CD4-positive, alpha-beta T cell treated with Interleukin-10 for 1 hour (primary cell): Measurements from ENCODE around the gene ZNF584.
"Not testable (repeated sequence)": the region's sequence is repeated elsewhere in the genome, so short reads cannot be mapped to it uniquely, and the experiment has no call there.

Experiments
- DNase-seq: peaks from one replicate; pipeline ENCODE4 v3.0.0-alpha.2; 2020

The ZNF584 gene

DNA sequence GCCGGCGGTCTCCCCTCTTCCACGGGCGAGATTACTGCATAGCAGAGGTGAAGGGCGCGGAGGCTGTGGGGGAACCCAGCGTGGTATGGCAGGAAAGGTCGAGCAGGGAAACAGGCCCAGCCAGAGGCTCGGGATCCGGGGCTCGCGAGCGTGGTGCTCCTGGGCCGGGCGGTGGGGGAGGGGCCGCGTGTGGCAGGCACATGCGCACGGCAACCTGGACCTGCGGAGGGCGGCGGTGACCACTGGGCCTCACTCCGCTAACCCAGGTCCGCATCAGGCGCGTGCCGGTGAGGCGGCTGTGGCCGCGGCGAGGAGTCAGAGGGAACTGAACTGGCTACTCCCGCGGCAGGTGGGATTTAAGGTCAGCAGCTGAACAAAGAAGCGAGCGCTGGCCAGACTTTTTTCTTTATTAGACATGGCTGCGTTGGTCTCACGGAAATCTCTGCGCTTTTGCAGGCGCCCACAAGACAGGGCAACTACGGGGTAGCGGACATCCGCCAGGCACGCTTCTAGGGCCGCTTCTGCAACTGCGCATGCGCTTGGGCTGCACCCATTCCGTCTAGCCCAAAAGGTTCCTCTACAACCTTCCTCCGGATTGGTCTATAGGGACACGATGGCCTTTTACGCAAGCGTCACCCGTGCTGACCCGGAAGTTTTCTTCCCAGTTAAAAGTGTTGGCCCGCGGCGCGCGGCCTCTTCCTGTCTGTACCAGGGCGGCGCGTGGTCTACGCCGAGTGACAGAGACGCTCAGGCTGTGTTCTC, 21.7 kb upstream of the ZNF584 start, which contains the start of gene RPS5:
TSS of gene RPS5 (plus strand) at position 694 of the 762 bp plus-strand sequence. CDS start 869 bp downstream, outside the sequence.
- DNase-seq = peak; percentile 98

DNA sequence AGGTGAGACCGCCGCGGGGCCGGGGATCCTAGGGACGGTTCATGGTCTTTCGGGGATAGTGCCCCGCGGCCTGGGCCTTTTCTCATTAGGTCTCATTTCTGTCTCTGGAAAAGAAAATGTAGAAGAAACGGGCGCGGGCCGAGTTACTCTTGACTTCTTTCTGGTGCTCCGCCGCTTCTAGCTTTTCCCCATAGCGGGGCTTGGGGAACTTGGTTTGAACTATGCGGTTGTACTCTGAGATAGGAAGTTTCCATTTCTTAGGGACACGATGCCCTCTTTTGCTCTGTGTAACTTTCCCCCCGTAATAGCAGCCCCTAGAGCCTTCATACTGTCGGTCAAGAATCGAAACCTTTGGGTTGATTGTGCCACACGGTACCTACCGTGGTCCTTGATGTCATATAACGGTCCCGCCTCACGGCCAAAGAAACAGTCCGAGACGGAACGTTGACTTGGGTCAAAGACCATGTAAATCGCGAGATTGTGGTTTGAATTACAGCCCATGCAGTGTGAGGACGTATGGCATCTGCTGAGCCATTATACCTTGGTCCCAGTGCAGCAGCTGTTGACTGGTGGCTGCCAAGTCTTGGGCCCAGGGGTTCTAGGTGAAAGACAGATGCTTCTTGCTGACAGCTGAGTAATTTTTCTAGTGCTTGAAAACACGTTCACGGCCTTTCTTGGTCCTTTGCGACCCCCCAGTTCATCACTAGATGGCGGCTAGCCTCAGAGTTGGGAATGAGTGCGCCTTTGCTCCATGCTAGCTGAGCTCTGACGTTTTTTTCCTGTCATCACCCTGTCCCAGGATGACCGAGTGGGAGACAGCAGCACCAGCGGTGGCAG, 20.9 kb upstream of the ZNF584 start:
- DNase-seq = no peak

DNA sequence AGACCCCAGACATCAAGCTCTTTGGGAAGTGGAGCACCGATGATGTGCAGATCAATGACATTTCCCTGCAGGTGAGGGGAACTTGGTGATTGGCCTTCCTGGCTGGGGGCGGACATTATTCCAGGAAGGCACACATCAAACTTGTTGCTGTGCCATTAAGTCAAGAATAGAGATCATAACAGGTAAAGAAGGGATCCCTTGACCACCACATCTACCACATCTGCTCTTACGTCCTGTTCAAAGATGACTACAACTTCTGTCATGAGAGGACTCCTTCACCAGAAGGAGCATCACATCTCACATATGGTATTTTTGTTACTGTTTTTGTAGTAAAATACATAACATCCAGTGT, 20.3 kb upstream of the ZNF584 start:
- no peak for DNase-seq

DNA sequence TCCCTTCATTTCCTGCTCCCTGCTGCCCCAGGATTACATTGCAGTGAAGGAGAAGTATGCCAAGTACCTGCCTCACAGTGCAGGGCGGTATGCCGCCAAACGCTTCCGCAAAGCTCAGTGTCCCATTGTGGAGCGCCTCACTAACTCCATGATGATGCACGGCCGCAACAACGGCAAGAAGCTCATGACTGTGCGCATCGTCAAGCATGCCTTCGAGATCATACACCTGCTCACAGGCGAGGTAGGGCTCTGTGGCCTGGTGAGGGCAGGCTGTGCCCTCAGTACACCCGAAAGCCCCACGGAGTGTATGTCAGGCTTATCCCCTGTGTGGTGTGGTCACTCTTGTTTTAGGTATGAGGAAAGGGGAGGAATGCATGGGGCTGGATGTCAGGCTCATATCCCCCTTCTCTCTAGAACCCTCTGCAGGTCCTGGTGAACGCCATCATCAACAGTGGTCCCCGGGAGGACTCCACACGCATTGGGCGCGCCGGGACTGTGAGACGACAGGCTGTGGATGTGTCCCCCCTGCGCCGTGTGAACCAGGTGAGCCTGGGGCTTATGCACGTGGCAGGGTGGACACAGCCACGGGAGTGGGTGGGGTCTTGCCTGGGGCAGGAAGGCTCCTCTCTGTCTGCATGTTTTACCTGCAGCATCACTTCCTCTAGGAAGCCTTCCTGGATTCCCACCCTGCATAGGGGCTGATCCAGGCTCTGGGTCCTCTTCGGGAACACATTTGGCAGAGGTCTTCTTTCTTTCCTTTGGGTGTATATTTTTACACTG, 15.3 kb upstream of the ZNF584 start:
- no peak for DNase-seq

DNA sequence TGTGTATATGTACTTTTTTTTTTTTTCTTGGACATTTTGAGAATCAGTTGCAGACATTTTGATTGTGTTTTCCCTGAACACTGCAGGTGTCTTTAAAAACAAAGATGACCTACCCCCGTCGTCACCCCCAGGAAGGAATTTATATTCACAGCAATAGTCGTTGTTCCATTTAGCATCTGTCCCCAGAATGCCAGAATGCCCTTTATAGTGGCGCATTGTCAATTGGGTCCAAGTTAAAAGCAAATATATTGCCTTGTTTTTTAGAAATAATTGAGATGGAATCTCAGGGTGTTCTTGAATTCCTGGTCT, 14.8 kb upstream of the ZNF584 start:
- DNase-seq = no peak

DNA sequence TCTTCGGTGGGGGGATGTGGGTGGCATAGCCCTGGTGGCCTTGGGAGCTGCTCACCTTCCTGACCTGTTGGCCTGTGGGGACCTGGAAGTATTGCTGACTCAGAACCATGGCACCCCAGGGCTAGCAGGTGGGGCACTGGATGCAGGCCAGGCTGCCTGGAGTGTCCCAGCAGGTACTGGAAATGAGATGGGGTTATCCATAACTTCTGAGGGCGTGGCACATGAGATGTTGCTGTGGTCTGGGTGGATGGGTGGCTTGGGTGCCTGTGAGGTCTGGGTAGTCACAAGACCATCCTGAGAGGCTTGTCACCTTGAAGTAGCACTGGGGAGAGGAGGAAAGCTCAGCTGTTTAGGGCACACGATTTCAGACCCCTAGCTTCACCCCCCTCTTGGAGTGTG, 13.6 kb upstream of the ZNF584 start:
- DNase-seq = no peak

DNA sequence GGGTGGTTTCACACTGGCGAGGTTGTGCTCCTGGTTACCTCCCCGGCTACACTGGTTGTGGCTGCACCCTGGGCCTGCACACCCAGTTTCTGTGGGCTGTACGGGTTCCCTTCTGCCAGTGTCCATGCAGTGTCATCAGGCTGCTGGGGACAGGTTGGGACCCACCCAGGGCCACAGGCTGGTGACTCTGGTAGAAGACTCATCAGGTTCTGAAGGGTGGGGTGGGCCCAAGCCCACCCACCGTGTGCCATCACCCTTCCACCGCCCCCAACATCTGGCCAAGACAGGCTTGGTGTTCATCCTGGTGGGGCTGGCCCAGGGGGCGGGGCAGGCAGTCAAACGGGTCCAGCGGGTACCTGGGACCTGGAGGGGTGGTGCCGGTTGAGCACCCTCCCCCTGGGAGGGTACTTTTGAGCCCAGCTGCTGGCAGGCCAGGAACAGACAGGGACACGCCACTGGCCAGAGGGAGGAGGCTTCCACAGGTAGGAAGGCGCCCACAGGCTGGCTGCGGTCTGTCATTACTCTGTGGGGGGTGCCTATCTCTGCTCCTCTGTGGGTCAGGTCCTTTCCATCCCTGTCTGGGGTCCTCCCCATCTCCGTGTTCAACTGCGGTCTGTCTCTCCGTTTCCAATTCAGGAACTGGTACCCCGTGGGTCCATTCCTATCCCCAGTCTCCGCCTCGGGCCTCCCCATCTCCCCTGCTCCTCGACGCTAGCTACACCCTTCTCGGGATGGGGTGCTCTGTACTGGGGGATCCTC, 13.1 kb upstream of the ZNF584 start, which contains the start of gene RNF225:
TSS of gene RNF225 (plus strand) at position 437 of the 759 bp plus-strand sequence. CDS start 434 bp downstream, outside the sequence.
- DNase-seq = no peak

DNA sequence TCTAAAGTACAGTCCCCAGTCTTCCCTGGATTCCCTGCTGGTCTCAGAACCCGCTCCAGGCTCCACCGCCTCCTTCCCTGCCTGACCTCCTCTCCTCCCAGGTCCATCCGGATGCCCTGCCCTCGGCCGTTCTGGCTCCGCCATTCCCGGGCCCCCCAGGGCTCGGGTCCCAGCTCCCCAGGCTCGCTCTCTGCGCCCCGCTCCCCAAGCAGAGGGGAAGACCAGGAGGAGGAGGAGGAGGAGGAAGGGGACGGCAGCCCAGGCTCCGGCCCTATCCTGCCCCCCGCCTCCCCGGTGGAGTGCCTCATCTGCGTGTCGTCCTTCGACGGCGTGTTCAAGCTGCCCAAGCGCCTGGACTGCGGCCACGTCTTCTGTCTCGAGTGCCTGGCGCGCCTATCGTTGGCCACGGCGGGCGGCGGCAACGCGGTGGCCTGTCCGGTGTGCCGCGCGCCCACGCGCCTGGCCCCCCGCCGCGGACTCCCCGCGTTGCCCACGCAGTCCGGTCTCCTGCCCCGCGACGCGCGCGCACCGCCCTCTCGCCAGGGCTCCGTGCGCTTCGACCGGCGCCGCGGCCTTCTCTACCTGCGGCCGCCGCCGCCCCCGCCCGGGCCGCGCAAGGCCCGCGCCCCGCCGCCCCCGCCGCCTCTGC, 12.3 kb upstream of the ZNF584 start:
- DNase-seq = no peak

DNA sequence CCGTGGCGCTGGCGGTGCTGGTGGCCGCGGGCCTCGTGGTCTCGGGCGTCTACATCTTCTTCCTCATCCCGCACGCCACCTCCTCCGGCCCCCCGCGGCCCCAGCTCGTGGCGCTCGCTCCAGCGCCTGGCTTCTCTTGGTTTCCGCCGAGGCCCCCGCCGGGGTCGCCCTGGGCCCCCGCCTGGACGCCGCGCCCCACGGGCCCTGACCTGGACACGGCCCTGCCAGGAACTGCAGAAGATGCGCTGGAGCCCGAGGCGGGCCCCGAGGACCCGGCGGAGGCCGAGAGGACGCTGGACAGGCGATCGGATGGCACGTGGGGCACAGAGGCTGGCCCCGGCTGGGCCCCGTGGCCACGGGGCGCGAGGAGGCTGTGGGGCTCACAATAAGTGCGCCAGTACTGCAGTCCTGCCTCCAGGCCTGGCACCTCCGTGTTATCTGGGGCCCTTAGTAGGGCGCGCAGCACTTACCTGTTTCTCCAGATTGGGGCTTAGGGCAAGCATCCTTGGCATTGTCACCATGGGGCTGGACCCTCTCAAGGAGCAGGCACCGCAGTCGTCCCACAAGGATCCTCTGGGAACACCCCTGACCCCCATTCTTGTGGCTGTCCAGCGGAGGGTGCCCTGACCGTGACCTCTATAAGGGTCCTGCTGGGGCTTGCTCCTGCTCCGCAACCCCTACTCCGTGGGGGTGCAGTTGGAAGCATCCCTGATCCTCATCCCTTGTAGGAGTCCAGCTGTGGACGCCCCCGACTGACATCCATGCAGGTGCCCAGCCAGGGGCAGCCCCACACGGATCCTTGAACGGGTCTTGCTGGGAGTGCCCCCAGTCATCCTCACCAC, 11.5 kb upstream of the ZNF584 start:
- no peak for DNase-seq

DNA sequence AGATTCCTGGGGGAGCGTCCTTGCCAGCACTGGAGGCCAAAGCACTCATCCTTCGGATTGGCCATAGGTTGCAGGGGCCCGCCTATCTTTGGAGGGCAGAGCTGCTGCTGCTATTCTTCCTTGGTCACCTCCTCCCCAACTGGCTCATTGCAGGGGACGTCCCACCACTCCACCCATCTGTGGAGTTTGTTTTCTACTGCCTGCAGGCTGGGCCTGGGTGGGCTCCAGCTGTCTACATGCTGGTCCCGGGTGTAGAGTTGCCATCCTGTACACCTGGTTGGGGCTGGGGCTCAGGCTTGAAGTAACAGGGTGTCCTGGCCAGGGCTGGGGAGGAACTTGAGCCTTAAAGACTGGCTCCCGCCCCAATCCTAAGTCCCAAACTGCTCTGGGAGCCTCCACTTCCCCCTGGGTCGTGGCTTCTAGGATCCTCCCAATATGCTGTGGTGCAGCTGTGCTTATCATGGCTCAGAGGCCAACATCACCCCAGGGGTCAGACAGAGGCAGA, 10.9 kb upstream of the ZNF584 start:
- DNase-seq = no peak

DNA sequence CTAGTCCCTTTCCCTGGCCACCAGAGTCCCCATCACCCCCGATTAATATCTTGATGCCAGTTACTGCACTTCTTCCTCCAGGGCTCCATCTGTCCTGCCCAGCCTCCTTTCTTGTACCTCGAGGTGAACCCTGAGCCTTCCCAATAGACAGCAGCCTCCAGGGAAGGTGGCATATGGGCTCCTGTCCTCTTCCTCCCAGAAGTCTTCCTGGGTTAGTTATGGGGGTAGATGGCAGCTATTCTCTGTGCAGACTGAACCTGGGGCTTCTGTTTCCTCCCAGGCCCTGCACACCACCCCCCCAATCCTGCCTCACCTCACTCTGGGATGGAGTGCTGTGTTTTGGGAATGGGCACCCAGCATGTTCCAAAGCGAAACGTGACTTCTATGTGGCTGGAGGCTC, 10.4 kb upstream of the ZNF584 start:
- no peak for DNase-seq

DNA sequence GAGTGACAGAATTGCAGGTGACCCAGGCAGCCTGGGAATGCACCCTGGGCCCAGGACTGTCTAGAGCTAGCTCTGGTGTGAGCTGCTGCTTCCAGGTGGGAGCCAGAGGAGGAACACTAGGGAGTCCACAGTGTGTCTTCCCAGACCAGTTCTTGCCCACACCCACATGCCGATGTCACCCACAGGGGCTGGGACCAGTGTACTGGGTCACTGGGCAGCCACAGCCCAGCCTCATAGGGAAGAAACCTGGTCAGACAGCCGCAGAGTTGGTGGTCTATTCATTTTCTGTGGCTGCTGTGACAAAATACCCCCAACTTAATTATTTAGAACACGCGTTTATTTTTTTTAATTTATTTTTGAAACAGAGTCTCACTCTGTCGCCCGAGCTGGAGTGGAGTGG, 9.9 kb upstream of the ZNF584 start:
- DNase-seq = no peak

DNA sequence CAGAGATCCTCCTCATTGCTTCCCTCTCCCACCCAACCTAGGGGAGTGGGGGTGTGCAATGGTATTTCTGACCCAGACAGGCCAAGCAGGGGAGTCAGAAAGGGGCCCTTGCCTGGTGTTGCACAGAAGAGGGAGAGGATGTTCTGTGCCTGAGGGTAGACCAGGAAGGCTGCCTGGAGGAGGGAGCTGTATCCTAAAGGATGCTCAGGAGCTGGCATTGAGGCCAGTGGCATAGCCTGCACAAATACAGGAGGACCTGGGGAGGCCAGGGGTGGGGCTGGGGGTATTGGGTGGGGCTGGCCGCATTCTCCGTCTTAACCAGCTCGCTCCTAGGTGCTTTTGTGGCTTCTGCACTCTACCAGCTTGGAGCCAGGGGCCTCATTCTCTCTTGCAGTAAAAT, 8.5 kb upstream of the ZNF584 start:
- DNase-seq = no peak

DNA sequence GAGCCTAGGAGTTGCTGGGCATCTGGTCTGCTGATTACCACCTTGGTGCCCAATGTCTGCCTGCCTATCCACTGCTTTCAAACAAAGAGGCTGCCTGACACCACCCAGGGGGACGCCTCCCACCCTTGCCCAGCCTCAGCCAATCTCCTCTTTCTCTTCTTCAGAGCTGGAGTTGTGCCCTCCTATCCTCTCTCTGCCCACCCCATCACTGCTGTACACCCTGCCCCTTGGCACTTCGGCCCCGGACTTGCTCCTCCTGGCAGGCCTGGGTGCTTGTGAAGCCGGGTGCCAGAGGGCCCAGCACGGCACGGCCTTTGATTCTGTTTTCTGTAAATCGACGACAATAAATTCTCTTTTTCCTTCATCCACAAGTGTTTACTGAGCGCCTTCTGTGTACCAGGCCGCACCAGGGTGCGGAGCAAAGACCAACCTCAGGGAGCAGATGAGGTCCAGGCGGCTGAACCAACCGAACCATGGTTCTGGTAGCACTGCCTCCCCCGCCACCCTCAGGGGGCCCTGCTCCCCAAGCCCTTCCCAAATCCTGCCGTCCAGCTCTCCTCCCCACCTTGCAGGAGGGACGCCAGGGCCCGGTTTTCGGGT, 8.0 kb upstream of the ZNF584 start:
- DNase-seq = no peak

DNA sequence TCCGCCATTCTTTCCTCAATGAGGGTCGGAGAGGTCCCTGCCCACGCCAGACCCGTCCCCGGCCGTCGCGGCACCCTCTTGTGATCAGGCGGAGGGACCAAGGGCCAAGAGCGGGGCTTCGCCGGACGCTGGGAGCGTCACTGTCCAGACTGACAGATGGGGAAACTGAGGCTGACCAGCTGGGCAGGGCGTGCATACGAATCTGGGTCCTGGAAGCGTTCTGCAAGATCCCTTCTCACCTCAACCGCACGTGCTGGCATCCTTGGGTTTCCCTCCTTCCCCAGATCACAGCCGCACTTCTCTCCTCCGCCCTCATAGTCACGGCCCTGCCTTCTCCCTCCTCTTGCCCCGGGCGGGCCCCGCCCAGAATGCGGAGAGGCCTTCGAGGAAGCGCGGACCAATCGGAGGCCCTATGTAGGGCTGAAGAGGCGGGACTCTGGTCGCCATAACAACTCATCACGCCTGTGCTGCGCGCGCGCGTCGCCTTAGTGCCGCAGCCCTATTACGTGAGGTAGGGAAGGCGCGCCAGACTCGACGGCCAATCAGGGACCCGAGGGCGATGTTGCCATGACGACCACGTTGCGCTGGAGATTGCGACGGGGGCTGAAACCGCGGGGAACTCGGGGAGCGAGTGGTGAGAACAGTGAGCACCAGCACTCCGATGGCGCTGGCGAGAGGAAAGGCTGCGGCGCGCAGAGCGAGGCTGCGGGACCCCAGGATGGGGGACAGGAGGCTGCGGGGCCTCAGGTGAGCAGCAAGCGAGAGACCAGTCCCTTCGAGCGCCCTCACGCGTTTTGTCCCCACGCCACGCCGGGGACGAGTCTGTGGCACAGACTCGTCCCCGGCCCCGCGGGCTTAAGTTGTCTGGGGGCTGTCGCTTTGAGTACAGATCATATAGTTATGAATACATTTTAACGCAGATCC, 7.3 kb upstream of the ZNF584 start:
- peak; percentile 100 for DNase-seq

DNA sequence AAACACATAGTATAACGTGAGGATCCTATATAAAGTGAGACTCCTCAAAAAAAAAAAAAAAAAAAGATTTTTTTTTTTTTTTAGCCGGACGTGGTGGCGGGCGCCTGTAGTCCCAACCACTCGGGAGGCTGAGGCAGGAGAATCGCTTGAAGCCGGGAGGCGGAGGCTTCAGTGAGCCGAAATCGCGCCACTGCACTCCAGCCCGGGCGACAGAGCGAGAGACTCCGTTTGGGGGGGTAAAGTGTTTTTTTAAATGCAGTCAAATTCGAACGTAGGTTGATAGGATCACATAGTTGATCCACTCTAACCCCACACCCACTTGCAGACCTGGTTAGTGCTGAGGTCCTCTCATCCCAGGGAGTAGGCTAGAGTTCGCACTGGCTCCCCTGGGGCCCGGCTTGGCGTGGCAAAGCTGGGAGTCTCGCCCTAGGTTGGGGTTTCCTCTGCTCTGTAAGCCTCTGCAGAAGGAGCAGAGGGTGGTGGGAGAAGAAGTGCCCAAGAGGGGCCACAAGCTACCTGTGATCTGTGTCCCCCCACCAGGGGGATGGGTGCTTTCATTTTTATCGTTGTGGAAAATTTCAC, 6.5 kb upstream of the ZNF584 start:
- no peak for DNase-seq

DNA sequence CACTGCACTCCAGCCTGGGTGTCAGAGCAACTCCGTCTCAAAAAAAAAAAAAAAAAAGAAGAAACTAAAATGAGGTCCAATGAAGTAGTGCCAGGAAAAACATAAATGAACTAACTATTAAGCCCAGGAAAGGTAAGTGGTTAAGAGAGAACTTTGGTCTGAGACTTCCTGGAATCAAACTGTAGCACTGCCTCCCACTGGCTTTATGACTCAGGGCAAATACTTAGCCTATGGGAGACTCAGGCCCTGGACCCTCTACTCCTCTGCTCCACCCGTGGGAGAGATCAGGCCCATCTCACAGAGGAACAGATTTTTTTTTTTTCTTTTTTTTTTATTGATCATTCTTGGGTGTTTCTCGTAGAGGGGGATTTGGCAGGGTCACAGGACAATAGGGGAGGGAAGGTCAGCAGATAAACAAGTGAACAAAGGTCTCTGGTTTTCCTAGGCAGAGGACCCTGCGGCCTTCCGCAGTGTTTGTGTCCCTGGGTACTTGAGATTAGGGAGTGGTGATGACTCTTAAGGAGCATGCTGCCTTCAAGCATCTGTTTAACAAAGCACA, 4.5 kb upstream of the ZNF584 start:
- DNase-seq = not testable (repeated sequence)

DNA sequence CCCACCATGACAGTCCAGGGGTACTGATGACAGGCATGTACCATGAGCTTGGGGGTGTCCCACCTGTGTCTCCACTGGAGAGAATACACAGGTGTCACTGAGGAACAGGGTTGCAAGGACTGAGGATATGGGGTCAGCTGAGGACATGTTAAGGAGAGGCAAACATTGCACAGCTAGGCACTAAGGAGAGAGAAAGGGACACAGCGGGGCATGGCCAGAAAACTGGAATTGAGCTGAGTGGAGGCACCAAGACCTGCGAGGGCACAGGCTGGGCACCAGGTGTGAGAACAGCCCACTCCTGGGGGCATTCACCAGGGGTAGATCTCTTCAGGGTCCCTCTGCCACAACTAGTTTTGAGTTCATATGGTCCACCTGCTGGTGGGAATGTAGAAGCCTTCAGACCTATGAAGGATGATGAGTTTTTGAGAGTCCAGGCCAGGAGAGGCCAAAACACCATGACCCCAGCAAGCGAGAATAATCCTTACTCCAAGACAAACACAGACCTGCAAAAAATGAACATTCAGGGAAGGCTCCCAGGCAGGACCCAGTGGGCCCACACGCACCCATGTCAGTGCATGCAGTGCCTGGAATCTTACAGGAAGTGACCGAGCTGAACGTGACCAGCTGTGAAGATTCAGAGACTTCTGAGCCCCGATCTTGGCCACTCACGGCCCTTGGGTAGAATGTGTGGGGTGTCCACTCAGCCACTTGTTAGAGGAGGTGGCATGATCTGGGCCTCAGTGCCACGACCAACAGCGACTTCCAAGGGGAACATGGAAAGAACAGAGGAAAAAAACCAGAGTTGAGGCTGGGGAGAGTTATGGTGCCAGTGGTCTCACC, 1.4 kb upstream of the ZNF584 start:
- no peak for DNase-seq
